Measurements from ENCODE around the gene MOB3C.

MOB3C gene

DNA sequence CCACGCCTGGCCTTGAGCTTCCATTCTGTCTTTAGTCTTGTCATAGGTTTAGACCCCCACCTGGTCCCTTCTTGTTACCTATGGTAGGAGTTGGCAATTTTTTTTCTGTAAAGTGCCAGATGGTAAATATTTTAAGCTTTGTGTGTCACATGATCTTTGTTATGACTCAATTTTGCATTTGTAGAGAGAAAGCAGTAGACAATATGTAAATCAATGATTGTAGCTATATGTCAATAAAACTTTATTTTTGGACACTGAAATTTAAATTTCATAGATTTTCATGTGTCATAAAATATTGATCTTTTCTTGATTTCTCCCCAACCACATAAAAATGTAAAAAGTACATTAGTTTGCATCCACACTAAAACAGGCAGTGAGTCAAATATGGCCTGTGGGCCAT, 20.6 kb downstream of the MOB3C start:
- DNase-seq, result no peak
- Histone ChIP-seq H3K36me3 (no peaks in the 10 kb centered on the region), H3K27me3 (no peaks in the 10 kb centered on the region), H3K4me1 (no peaks in the 10 kb centered on the region), H3K4me3 (ENCODE audit: low read depth, low read length) (no peak overlapping the region), H3K9me3 (no peaks in the 10 kb centered on the region)
- TF ChIP-seq, protein P1, sequence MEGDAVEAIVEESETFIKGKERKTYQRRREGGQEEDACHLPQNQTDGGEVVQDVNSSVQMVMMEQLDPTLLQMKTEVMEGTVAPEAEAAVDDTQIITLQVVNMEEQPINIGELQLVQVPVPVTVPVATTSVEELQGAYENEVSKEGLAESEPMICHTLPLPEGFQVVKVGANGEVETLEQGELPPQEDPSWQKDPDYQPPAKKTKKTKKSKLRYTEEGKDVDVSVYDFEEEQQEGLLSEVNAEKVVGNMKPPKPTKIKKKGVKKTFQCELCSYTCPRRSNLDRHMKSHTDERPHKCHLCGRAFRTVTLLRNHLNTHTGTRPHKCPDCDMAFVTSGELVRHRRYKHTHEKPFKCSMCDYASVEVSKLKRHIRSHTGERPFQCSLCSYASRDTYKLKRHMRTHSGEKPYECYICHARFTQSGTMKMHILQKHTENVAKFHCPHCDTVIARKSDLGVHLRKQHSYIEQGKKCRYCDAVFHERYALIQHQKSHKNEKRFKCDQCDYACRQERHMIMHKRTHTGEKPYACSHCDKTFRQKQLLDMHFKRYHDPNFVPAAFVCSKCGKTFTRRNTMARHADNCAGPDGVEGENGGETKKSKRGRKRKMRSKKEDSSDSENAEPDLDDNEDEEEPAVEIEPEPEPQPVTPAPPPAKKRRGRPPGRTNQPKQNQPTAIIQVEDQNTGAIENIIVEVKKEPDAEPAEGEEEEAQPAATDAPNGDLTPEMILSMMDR (IDR thresholded peaks at IDR 0.05; ENCODE audit: low read depth, low read length), result no peak

DNA sequence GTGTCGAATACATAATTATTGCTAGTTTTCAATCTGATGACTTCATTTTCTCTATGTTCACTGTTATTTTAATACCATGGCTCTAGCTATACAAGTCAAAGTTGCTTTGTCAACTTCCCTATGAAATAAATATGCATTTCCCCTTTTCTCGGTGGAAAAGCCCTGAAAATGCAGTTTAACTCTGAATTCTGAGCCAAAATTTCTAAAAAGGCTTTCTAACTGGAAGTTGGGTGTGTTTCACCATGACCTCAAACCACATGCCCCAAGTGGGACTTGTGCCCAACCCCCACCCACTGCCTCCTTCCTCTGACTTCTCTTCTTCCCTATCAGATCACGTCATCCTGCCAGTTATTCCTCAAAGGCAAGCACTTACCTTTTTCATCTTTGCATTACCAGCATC, 21.5 kb downstream of the MOB3C start:
- TF ChIP-seq, protein P1 (IDR thresholded peaks at IDR 0.05; ENCODE audit: low read depth, low read length), result no peak
- Histone ChIP-seq H3K4me3 (ENCODE audit: low read depth, low read length) (no peak overlapping the region), H3K27me3 (no peaks in the 10 kb centered on the region), H3K9me3 (no peaks in the 10 kb centered on the region), H3K4me1 (no peaks in the 10 kb centered on the region), H3K36me3 (no peaks in the 10 kb centered on the region)
- no peak for DNase-seq

DNA sequence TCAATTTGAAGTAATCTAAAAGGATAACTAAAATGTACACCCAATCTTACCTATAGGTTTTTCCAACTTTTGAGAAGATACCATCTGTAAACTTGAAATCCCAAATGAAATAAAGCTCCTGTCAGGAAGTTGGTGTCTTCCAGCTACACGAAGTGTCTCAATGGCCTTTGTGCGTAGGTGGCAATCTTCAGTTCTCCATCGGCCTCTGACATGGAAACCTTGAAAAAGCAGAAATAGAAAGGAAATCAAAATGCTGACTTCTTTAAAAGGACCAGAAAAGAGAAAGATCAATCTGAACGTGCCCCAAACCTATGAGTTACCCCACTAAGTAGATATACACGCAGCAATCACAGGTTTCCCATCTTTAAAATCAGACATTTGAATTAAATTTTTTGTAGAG, 22.5 kb downstream of the MOB3C start:
- Histone ChIP-seq H3K4me3 (ENCODE audit: low read depth, low read length) (no peak overlapping the region), H3K9me3 (no peaks in the 10 kb centered on the region), H3K4me1 (no peaks in the 10 kb centered on the region), H3K36me3 (no peaks in the 10 kb centered on the region), H3K27me3 (no peaks in the 10 kb centered on the region)
- TF ChIP-seq, protein P1 (IDR thresholded peaks at IDR 0.05; ENCODE audit: low read depth, low read length), result no peak
- no peak for DNase-seq

DNA sequence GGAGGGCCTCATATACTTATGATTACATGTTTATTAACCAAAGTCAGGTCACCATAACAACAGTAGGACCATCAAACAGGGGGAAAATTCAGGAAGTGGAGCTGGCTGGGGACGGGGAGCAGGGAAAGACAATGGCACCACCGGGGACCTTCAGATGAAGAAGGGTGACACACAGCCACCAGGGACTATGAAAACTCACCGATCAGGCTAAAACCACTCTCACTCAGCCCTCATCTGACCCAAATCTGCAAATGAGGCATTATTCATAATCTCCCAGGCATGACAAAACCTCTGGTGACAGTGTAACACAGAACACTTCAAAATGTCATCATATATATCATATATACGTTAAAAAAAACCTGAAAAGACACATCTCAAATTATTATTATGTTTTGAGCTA, 23.8 kb downstream of the MOB3C start:
- H3K4me3 ChIP-seq (ENCODE audit: low read depth, low read length), result no peak overlapping the region
- TF ChIP-seq, protein P1 (IDR thresholded peaks at IDR 0.05; ENCODE audit: low read depth, low read length), result no peak
- H3K27me3 ChIP-seq, result no peaks in the 10 kb centered on the region
- H3K36me3 ChIP-seq, result no peaks in the 10 kb centered on the region
- H3K4me1 ChIP-seq, result no peaks in the 10 kb centered on the region
- H3K9me3 ChIP-seq, result no peaks in the 10 kb centered on the region
- DNase-seq, result no peak

DNA sequence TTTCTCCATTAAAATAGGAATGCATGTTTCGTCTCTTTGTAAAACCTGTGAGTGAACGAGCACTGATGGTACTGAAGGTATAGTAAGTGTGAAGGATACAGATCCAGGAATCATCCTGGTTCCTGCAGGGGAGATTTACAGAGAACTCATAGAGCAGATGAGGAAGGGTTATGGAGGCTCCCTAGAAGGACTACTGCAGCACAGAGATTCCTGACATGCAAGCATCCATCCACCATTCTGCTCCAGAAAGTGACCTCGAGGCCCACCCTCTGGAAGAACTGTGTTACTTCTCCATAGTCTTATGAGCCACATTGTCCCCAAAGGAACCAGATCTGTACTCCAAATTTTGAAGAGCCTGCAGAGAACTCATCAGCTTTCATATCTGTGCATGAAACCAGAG, 27.1 kb downstream of the MOB3C start:
- Histone ChIP-seq H3K9me3 (no peaks in the 10 kb centered on the region), H3K36me3 (no peaks in the 10 kb centered on the region), H3K27me3 (no peaks in the 10 kb centered on the region), H3K4me1 (no peaks in the 10 kb centered on the region), H3K4me3 (ENCODE audit: low read depth, low read length) (no peak overlapping the region)
- no peak for DNase-seq
- TF ChIP-seq, protein P1 (IDR thresholded peaks at IDR 0.05; ENCODE audit: low read depth, low read length), result no peak

DNA sequence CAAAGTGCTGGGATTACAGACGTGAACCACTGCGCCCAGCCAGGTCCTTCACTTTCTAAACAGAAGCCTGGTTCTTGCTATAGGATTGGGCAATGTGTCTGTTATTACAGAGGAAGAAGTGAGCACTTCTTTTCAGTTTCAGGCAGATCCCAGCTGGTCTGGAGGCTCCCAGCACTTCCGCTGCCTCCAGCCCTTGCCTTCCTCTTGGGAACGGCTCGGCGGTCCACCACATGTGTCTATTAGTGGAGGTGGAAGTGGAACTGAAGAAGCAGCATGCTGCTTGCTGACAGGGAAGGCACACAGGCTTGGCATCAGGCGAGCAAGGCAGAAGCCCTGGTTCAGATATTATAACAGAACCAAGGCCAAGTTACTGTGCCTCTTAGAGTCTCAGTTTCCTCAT, 29.5 kb downstream of the MOB3C start:
- Histone ChIP-seq H3K36me3 (no peaks in the 10 kb centered on the region), H3K27me3 (no peaks in the 10 kb centered on the region), H3K9me3 (no peaks in the 10 kb centered on the region), H3K4me1 (no peaks in the 10 kb centered on the region), H3K4me3 (ENCODE audit: low read depth, low read length) (no peak overlapping the region)
- TF ChIP-seq, protein P1 (IDR thresholded peaks at IDR 0.05; ENCODE audit: low read depth, low read length), result no peak
- DNase-seq, result no peak

Measured in BE2C (cell line).